Immature natural killer cell (primary cell): ENCODE data around the gene LMO1. TPM values are rescaled to one million over a fixed set of nuclear protein-coding genes. Genes with fewer than 3 reads are reported as not detected.

Experiments
- DNase-seq, 3 donors: peaks; one replicate each; pipeline ENCODE4 v3.0.0; 2022; ENCODE audit warnings: mixed read lengths in 1 of 3
- H3K27ac Mint-ChIP-seq, 6 donors: one replicate each; pipeline ENCODE4 v1.8.0; 2020; ENCODE audit warnings: mixed read lengths in 6 of 6, mild to moderate bottlenecking in 5 of 6, inconsistent platforms in 4 of 6, moderate library complexity in 3 of 6
- H3K27me3 Mint-ChIP-seq, 3 donors: one replicate each; pipeline ENCODE4 v1.8.0; 2020 to 2021; ENCODE audit warnings: low read depth in 3 of 3, mild to moderate bottlenecking in 3 of 3, mixed read lengths in 3 of 3, moderate library complexity in 3 of 3, inconsistent platforms in 1 of 3
- H3K36me3 Mint-ChIP-seq, 3 donors: one replicate each; pipeline ENCODE4 v1.8.0; 2020; ENCODE audit warnings: mixed read lengths in 3 of 3, inconsistent platforms in 2 of 3, mild to moderate bottlenecking in 2 of 3
- H3K4me1 Mint-ChIP-seq, 2 donors: one replicate each; pipeline ENCODE4 v1.8.0; 2020; ENCODE audit warnings: inconsistent platforms in 2 of 2, mild to moderate bottlenecking in 2 of 2, mixed read lengths in 2 of 2, moderate library complexity in 1 of 2
- H3K4me3 Mint-ChIP-seq, 5 donors: one replicate each; pipeline ENCODE4 v1.8.0; 2020; ENCODE audit warnings: mild to moderate bottlenecking in 5 of 5, mixed read lengths in 5 of 5, inconsistent platforms in 3 of 5, moderate library complexity in 3 of 5
- H3K9me3 Mint-ChIP-seq, 6 donors: one replicate each; pipeline ENCODE4 v1.8.0; 2020; ENCODE audit warnings: mild to moderate bottlenecking in 6 of 6, mixed read lengths in 6 of 6, inconsistent platforms in 4 of 6, moderate library complexity in 3 of 6
- polyA plus RNA-seq, 3 donors: library from polyadenylated mRNA; unstranded; fragments of 300-500 nt; fragmentation: Illumina TruSeq; gene quantifications; one replicate each; pipeline ENCODE4 v1.2.3, GENCODE V29; 2021

LMO1 gene
- polyA plus RNA-seq, 3 donors from 2014 or later: not detected

DNA sequence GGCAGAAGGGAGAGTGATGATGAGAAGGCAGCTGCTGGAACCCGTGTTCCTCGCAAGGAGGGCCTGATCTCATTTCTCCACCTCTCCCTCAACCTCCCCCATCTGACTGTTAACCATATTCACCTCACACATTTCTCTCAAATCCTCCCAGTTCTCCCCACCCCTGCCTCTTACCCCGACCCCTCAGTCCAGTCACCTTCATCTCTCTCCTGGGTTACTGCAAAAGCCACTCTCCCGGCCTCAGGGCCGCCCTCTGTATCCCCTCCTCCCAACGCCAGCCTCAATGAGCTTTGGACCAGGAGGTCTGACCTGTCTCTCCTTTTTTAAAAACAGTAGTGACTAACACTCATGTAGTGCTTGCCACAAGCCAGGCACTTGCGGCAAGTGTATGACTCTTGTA lies 29.5 kb upstream of the LMO1 start:
- H3K36me3 Mint-ChIP-seq: no peaks in the 10 kb centered on the region
- no peaks in the 10 kb centered on the region for H3K9me3 Mint-ChIP-seq
- no peak overlapping the region for H3K4me3 Mint-ChIP-seq
- no peak overlapping the region for H3K27ac Mint-ChIP-seq
- H3K27me3 Mint-ChIP-seq: peaks cover 0 to 5% (median 5%) of the 10 kb centered on the region in 3 donors
- no peak for DNase-seq
- H3K4me1 Mint-ChIP-seq: no peaks in the 10 kb centered on the region

DNA sequence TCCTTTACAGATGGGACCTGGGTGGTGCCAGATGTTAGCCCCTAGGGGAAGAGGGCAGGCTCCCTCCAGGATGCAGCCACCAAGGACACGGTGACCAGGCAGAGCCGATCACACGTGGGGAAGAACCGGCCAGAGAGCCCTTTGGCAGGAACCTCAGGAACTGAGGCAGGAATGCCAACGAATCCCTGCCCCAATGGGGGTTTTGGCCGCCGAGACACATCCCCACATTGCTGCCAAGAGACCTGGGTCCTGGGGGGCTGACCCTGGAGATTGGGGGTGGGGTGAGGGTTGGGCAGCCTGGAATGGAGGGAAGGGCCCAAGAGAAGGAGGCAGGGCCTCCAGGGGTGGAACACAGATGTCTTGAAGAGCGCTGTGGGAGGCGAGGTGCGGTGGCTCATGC lies 28.7 kb upstream of the LMO1 start:
- Mint-ChIP-seq H3K27ac (no peak overlapping the region), H3K9me3 (no peaks in the 10 kb centered on the region), H3K4me3 (no peak overlapping the region), H3K27me3 (peaks cover 0 to 5% (median 2%) of the 10 kb centered on the region in 3 donors), H3K4me1 (no peaks in the 10 kb centered on the region), H3K36me3 (no peaks in the 10 kb centered on the region)
- DNase-seq: no peak

DNA sequence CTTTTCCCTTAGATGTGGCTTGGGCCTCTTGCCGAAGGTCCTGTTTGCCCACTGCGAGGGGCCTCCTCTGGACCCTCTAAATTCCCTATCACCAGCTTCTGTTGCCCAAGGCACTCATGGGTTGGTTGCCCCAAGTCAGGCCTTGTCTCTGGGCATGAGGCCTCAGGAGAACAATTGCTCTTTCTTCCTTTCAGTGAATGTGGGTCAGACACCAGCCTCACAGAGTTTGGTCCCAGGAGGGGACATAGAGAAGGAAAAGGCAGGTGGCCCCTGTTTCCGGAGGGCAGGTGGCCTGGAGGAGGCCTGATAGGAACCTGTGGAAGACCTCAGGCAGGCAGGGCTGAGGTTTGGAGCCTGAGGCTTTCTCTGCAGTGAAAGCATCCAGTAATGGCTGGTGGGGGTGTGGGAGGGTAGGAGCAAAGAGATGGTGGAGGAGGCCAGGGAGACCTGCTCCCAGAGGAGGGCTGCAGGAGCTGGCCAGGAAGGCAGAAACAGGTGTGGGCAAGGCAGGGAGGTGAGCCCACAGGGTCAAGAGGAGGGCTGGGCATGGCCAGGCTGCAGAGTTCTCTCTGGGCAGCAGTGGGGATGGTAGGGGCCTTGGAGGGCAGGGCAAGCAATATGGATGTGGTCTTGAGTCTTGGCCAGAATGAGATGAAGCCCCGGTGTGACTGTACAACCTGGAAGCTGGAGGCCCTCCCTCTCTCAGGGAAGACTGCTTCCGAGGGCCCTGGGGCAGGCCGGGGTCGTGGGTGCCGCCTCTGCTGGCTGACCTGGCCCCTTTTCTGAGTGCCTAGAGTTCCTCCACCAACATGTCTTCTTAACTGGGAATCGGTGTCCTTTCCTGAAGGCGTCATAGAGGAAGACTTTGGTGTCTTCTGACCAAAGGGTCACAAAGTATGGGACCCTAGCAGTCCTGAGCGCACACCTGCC lies 28.0 kb upstream of the LMO1 start:
- no peak for DNase-seq
- H3K9me3 Mint-ChIP-seq: no peaks in the 10 kb centered on the region
- no peaks in the 10 kb centered on the region for H3K4me1 Mint-ChIP-seq
- no peaks in the 10 kb centered on the region for H3K36me3 Mint-ChIP-seq
- H3K27ac Mint-ChIP-seq: no peak overlapping the region
- no peak overlapping the region for H3K4me3 Mint-ChIP-seq
- peaks cover 0 to 2% (median 1%) of the 10 kb centered on the region in 3 donors for H3K27me3 Mint-ChIP-seq

DNA sequence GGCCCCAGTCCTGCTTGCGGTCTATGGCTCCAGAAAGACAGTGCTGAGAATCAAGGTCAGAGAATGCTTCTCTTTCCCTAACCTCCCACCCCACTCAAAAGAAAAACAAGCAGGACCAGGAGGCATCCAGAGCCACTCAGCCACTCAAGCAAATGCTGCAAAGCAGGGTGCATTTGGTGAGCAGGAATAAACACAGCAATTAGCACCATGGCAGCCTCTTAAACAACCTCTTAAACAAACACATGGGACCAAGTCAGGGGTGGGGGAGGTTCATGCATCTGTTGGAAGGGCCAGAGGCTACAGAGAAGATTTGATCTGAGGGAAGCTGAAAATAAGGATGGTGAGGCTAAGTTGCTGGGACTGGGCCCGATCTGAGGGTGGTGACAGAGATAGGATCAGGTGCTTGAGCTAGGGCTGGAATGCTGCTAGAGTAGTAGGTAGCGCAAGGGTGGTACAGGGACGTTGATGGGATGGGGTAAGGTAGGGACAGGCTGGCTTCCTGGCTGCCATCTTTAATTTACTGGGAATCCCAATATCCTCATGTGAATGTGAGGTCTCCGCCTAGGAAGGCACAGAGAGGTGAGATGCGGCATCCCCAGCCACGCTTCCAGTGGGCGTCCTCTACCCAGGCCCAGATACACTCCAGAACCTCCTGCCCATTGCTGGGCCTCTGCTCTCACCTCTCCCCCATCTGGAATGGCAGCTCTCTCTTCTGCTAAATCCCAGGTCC lies 26.6 kb upstream of the LMO1 start:
- no peaks in the 10 kb centered on the region for H3K36me3 Mint-ChIP-seq
- no peak overlapping the region for H3K27ac Mint-ChIP-seq
- no peaks in the 10 kb centered on the region for H3K9me3 Mint-ChIP-seq
- H3K4me1 Mint-ChIP-seq: no peaks in the 10 kb centered on the region
- H3K27me3 Mint-ChIP-seq: peaks cover 0 to 2% (median 1%) of the 10 kb centered on the region in 3 donors
- DNase-seq: no peak
- H3K4me3 Mint-ChIP-seq: no peak overlapping the region

DNA sequence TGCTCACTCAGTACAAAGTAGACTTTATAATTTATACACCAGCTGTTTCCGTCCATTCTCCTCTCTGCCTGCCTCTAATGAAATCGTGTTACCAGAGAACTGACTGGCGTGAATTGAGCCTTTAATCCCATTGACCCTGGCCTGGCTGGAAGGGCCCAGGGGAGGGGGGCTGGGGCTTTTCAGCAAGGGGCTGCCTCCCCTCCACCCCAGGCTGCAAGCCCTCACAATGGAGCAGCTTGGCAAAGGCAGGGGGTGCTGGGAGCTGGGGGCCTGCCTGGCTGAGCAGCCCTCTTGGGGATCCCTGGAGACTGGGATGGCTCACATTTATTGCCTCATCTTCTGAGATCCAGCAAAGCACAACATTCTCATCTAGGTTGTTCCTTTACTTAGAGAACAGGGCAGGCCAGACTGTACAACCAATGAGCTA lies 25.8 kb upstream of the LMO1 start:
- Mint-ChIP-seq H3K9me3 (no peaks in the 10 kb centered on the region), H3K4me1 (no peaks in the 10 kb centered on the region)
- no peak for DNase-seq

DNA sequence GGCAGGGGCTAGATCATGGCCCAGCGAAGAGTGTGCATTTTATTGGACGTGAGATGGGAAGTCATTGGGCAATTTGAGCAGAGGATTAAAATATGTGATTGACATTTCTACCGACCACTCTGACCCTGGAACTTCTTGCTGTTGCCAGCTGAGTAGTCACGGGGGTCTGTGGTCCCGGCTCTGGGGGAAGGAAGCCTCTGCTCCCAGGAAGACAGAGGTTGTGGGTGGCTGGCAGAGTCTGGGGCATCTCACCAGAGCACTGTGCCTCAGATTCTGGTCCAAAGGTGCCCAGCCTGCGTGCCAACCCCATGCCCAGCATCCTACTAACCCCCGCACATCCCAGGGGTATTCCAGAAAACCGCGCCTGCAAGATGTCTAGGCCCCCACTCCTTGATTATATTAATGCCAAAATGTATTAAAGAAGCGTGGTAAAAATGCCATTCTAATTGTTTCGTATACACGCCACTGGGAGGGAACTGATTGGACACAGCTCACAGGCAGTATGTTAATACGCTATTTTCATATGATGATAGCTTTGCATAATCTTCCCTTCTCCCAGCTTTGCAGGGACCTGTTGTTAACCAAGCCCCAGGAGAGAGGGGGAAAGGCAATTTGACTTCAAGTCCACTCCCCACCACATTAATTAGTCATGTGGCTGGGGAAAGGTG lies 25.3 kb upstream of the LMO1 start:
- H3K9me3 Mint-ChIP-seq: no peaks in the 10 kb centered on the region
- H3K27ac Mint-ChIP-seq: no peak overlapping the region
- H3K27me3 Mint-ChIP-seq: peaks cover 0 to 2% (median 1%) of the 10 kb centered on the region in 3 donors
- no peaks in the 10 kb centered on the region for H3K36me3 Mint-ChIP-seq
- H3K4me1 Mint-ChIP-seq: no peaks in the 10 kb centered on the region
- no peak overlapping the region for H3K4me3 Mint-ChIP-seq
- DNase-seq: no peak

More for the DNA sequence above, 25.8 kb upstream of the LMO1 start:
- Mint-ChIP-seq H3K27me3 (peaks cover 0 to 2% (median 1%) of the 10 kb centered on the region in 3 donors), H3K4me3 (no peak overlapping the region), H3K36me3 (no peaks in the 10 kb centered on the region), H3K27ac (no peak overlapping the region)

DNA sequence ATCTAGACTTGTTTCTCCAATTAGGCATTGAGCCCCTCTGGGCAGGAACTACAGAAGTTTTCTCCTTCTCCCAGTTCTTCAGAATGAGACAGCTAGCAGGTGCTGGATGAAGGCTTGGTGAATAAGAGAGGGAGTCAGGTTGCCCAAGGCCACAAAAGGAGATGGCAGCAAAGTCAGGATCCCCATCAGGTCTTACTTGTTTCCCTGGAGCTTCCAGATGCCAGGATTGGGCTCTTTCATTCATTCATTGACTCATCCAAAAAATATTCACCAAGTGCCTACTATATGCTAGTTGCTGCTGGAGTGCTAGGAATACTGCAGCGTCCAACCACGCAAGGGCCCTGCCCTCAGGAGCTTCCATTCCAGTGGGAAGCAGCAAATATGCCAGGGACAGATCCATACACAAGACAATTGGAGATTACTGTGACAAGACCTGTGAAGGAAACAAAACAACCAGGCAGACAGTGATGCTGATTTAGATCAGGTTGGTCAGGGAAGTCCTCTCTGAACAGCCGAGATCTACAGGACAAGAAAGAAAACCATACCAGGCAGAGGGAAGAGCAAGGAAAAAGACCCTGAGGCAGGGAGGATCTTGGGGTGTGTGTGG lies 24.6 kb upstream of the LMO1 start:
- peaks cover 0 to 2% (median 1%) of the 10 kb centered on the region in 3 donors for H3K27me3 Mint-ChIP-seq
- no peak overlapping the region for H3K4me3 Mint-ChIP-seq
- H3K9me3 Mint-ChIP-seq: no peaks in the 10 kb centered on the region
- no peak for DNase-seq
- H3K36me3 Mint-ChIP-seq: no peaks in the 10 kb centered on the region
- no peaks in the 10 kb centered on the region for H3K4me1 Mint-ChIP-seq
- H3K27ac Mint-ChIP-seq: no peak overlapping the region

DNA sequence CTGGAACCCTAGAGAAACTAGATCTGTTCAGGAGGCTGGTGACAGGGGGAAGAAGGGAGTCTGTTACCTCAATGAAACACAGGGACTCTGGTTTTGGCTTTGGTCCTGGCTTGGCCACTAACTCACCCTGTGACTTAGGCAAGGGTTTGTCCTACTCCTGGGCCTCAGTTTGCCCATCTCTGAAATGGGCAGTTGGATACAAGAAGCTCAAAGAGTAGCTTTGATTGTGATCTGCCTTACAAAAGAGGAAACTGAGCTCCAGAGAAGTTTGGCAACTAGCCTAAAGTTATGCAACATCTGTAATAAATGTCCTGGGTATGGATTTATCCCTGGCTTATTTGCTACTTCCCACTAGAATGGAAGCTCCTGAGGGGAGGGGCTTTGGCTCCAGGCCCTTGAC lies 24.0 kb upstream of the LMO1 start:
- Mint-ChIP-seq H3K27me3 (peaks cover 0 to 2% (median 1%) of the 10 kb centered on the region in 3 donors), H3K36me3 (no peaks in the 10 kb centered on the region), H3K27ac (no peak overlapping the region), H3K9me3 (no peaks in the 10 kb centered on the region), H3K4me1 (no peaks in the 10 kb centered on the region), H3K4me3 (no peak overlapping the region)
- no peak for DNase-seq

DNA sequence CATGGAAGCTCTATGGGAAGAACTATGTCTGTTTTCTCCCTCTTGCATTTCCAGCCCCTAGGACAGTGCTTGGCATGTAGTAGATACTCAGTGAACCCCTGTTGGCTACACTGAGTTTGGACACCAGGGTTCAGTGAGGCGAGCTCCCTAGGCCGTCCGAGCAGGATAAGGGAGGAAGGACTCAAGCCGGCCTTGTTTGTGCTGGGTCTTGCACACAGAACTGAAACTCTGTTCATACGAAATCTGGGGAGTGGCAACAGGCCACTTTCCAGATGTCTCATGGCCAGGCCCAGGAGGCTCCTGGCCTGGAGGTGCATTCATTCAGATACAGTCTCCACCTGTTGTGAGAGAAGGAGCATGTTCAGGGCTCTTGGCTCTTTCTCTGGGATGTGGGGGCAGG lies 23.6 kb upstream of the LMO1 start:
- no peak overlapping the region for H3K27ac Mint-ChIP-seq
- no peak for DNase-seq
- H3K27me3 Mint-ChIP-seq: peaks cover 0 to 2% (median 1%) of the 10 kb centered on the region in 3 donors
- H3K4me1 Mint-ChIP-seq: no peaks in the 10 kb centered on the region
- no peaks in the 10 kb centered on the region for H3K9me3 Mint-ChIP-seq
- H3K36me3 Mint-ChIP-seq: no peaks in the 10 kb centered on the region
- no peak overlapping the region for H3K4me3 Mint-ChIP-seq

DNA sequence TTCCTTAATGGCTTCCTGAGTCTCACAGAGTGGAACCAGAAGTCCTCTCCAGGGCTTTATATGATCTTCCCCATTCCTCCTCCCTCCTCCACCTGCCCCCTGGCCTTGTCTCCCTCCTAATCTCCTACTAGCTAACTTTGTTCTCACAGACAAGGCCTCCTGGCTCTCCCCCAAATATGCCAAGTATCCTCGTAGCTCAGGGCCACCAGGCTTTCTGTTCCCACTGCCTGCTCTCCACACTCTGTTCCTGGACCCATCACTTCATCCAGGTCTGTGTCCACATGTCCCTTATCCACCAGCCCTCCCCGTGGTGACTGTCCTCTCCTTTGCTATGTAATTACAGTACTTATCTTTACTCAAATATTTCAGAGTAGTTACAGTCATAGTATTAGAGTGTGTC lies 23.2 kb upstream of the LMO1 start:
- no peaks in the 10 kb centered on the region for H3K36me3 Mint-ChIP-seq
- no peak overlapping the region for H3K27ac Mint-ChIP-seq
- H3K4me1 Mint-ChIP-seq: no peaks in the 10 kb centered on the region
- no peak overlapping the region for H3K4me3 Mint-ChIP-seq
- no peak for DNase-seq
- no peaks in the 10 kb centered on the region for H3K9me3 Mint-ChIP-seq
- H3K27me3 Mint-ChIP-seq: peaks cover 0 to 2% (median 1%) of the 10 kb centered on the region in 3 donors

DNA sequence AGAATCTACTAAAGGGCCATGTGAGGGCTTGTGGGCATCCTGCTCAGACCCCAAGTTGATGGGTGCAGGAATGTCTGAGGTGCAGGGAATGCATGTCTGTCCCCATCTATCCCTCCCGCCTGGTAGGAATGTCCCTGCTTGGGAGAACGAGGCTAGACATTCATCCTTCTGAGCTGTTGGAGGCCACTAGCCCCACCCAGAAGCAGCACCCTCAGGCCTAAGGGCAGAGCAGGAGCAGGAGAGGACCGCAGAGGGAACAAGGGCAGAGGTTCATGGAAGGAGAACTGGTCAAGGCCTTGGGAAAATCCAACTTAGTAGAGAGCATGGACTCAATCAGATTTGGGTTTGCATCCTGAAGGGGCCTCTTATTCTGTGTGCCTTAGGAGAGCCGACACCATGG lies 22.1 kb upstream of the LMO1 start:
- Mint-ChIP-seq H3K27ac (no peak overlapping the region), H3K4me1 (no peaks in the 10 kb centered on the region), H3K9me3 (no peaks in the 10 kb centered on the region), H3K4me3 (no peak overlapping the region), H3K36me3 (no peaks in the 10 kb centered on the region), H3K27me3 (peaks cover 0 to 1% (median 0%) of the 10 kb centered on the region in 3 donors)
- DNase-seq: no peak

DNA sequence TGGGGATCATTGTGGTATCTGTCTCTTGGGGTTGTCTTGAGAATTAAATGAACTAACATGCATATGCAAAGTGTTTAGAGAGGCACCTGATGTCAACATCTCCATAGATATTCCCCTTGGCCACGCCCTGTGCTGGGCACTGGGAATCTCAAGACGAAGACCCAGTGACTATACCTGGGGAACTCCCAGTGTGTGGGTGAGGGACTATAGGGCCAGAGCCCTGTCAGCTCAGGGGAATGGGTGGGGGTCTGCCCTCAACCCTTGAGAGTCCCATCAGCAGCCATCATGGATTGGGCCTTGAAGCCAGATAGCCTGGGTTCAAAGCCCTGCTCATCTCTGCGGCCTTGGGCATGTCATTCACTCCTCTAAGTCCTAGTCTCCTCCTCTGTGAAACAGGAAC lies 21.6 kb upstream of the LMO1 start:
- no peaks in the 10 kb centered on the region for H3K4me1 Mint-ChIP-seq
- no peak for DNase-seq
- peaks cover 0 to 1% (median under 1%) of the 10 kb centered on the region in 3 donors for H3K27me3 Mint-ChIP-seq
- no peak overlapping the region for H3K4me3 Mint-ChIP-seq
- no peak overlapping the region for H3K27ac Mint-ChIP-seq
- no peaks in the 10 kb centered on the region for H3K36me3 Mint-ChIP-seq
- H3K9me3 Mint-ChIP-seq: no peaks in the 10 kb centered on the region

DNA sequence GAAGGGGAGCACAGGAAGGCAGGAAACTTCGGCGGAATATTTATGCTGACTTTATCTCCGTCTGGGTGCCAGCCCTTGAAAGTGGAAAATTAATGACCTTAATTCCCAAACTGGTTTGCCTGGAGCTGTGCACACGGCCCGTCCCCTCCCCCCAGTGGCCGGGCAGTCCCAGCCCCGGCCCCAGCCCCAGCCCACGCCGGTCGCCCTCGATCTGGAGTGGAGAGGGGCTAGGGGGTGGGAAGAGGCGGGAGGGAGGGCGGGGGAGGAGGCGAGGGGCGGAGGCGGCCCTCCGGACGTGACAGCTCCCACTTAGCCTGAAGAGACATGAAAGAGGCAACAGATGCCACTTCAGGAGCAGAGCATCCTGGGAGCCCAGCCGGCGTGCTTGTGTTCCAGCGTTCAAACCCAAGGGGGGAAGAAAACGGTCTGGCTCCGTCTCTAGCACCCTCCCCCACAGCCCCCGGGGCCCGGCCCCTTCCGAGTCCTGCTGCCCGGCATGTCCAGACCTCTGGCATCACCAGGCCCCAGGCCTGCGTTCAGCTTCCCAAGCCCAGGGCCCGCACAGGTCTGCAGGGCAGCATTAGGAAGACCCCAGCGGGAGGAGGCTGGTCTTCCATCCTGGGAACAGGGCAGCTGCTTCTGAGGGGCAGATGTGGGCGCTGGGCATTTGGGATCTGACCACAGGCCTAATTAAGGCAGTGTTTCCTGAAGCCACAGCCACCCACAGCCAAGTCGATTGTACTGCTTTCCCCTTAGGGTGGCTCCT lies 20.0 kb upstream of the LMO1 start:
- Mint-ChIP-seq H3K27me3 (peaks cover 0 to 1% (median 1%) of the 10 kb centered on the region in 3 donors), H3K4me1 (no peaks in the 10 kb centered on the region), H3K9me3 (no peaks in the 10 kb centered on the region), H3K4me3 (no peak overlapping the region), H3K27ac (no peak overlapping the region), H3K36me3 (no peaks in the 10 kb centered on the region)
- DNase-seq: no peak
